SHP77 (cell line): ENCODE results near the gene TTLL11.
"Not testable (repeated sequence)": the region's sequence is repeated elsewhere in the genome, so short reads cannot be mapped to it uniquely, and the experiment has no call there.

Experiments used
- DNase-seq, 2 experiments: peaks; one replicate each; lab custom pipeline; 2025; lab: John Stamatoyannopoulos, UW

TTLL11 gene

DNA sequence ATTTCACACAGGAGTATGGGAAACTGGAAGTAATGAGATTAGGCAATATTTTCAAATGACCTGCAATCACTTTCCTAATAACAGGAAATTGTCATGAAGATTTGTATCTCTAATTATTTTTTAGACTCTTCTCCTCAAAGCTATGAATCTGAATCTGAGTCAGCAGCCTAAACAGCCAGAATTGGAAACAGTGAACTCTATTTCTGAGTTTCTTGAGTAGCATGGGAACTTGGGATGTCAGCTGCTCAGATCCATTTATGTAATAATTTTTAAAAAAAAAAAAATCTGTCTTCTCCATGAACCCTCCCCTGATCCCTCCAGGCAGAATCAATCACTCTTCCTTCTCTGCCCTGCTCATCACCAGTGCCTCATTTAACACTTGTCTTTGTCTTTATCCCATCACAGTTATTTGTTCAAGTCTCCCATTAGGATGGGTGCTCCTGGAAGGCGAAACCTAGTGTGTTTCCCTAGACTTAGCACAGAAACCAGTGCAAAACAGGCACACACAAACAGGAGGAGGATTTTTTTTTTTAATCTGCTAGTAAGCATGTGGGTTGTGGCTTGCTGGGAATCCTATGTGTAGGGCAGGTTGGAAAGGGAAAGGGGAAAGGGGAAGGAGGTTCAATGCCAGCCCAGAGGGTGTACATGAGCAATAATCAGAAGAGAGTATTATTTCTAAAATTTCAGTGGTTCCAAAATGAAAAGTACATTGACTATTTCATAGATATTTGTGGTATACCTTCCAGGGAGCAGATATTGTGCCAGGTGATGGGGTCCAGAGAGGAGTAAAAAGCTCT is 186.8 kb downstream of the TTLL11 start:
- DNase-seq: no peak

DNA sequence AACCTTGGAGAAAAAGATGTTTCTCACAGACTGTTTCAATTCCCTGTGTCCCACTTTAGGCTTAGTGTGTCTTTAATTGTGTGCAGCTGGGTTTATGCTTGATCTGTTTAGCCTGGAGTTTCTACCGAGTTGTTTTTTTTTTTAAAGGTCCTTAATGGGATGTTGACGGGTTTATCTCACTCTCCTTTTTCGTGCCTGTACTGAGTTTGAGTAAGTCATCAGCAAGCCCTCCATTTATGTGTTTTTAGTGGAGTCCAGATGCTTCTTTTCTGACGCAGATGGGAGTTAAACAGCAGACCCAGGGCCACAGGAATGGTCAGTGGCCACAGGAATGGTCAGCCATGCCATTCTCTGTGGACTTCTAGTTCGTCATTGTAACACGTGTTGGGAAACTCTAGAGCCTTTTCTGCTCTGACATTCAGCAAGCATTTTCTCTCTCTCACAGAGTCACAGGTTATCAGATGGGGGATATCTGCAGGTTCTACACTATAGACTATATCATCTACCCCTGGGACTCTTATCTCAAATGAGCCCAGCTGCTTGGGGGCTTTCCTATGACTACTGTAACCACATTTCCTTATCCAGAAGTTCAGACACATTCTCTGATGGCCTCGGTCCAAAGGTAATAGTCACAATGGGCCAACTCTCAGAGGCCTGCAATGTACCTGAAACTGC is 190.5 kb downstream of the TTLL11 start:
- no peak for DNase-seq

DNA sequence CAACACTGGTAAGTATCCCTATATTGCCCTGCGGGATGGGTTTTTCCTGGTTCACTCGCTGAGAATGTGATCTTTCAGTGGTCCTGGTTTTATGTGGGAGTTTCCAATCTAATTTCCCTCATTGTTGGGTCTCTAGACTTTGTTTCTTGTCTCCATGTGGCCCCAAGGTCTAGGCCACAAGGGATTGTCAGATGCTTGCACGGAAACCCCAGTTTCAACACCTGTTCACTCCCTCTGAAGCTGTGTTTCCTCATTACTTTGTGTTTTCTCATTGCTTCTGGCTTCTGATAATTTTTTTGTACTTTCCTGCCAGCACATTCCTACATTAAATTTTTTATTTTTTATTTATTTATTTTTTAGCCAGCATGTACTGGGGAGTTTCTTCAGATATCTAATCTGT is 191.5 kb downstream of the TTLL11 start:
- DNase-seq: no peak

DNA sequence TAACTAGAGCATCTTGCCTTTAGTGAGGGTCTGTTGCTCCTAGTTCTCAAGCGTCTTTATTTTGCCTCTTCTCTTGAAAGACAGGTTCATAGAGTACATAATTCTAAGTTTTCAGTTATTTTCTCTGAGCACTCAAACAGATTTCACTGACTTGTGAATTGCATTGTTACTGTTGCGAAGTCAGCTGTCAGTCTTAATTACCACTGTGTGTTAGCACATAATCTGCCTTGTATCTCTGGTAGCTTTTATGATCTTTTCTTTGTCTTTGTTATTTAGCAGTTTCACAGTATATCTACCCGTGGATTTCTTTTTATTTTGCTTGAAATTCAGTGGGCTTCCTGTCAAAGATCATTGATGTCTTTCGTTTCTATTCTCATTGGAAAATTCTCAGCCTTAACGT is 192.9 kb downstream of the TTLL11 start:
- DNase-seq: no peak

DNA sequence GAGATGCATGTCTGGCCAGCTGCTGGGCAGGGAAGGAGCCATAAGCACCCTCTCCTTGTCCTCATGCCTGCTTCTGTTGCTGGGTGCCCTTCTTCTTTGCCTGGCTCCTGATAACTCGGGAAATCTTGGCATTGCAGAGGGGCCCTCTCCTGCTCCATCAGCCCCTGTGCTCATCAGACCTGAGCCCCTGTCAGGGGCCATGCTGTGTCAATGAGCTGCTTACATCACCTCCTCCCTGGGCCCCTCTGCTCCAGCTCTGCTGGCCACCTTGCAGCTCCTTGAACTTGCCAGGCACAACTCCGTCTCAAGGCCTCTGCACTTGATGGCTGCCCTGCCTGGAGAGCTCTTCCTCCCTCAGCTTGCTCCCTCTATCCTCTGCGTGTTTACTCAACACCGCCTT is 194.3 kb downstream of the TTLL11 start:
- DNase-seq: no peak

DNA sequence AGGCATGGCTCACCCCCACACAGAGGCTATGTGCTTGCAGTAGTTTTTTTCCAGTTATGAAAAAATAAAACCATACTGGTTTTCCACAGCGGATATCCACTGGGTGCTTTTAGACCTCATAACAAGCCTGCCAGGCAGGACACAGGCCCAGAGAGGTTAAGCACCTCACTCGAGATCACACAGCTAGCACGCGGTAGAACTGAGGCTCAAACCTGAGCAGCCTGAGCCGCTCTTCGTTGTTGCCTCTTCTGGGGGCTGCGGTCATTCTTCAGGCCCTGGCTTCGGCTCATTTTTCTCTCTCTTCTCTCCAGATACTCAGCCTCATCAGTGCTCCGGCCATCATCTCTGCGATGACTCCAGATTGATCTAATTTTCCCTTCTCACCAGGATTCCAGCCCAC is 196.0 kb downstream of the TTLL11 start:
- no peak for DNase-seq

DNA sequence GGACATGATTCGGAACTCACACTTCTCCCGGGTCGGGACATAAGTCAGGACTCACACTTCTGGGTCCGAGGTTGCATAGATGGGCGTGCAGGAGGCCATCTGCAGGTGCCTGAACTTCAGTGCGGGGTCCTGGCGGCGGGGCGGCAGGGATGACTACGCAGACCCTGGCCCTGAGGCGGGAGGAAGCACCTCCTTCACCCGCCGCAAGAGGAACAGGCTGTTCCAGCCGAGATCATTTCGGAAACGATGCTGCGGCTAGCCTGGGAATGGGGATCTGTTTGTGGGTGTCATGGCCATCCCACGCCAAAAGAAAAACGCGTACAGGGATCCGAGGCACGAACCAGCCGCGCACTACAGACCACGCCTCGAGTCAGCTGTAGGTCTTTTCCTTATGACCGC is 196.6 kb downstream of the TTLL11 start:
- no peak for DNase-seq

DNA sequence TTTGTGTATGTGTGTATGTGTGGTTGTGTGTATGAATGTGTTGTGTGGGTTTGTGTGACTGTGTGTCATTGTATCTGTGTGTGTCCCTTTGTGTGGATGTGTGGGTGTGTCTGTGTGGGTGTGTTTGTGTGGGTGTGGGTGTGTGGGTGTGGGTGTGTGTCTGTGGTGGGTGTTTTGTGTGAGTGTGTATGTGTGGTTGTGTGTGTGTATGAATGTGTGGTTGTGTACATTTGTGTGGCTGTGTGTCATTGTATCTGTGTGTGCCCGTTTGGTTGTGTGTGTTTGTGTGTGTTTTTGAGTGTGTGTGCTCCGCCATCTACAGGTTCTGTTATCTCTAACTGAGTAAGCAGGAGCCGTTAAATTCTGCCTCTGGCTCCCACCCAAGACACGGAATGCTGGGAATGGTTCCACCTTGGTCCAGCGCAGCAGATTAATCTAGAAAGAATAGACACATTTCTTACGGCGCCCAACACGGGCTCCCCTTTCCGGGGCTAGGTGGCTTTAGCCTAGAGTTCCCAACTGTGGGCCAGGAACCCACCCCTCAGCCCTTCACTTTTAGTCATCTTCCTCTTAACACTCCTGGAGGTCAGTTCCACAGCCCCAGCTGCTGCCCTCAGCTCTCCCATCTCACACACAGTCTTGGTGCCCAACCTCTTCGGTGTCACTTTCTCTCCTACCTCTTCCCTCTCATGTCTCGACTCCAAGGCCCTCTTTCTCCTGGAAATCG is 197.1 kb downstream of the TTLL11 start:
- no peak for DNase-seq

DNA sequence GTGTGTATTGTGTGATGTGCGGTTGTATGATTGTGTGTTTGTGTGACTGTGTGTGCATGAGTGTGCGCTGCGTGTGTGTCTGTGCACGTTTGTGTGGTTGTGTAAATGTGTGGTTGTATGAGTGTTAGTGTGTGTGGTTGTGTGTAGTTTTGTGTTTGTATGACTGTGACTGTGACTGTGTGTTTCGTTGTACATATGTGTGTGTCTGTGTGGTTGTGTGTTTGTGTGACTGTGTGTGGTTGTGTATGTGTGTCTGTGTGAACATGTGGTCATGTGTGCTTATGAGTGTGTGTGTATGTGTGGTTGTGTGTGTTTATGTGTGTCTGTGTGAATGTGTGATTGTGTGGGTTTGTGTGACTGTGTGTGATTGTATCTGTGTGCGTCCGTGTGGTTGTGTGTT is 197.8 kb downstream of the TTLL11 start:
- DNase-seq: no peak

DNA sequence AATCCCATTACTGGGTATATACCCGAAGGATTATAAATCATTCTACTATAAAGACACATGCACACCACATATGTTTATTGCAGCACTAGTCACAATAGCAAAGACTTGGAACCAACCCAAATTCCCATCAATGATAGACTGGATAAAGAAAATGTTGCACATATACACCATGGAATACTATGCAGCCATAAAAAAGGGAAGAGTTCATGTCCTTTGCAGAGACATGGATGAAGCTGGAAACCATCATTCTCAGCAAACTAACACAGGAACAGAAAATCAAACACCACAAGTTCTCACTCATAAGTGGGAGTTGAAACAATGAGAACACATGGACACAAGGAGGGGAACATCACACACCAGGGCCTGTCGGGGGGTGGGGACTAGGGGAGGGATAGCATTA is 198.7 kb downstream of the TTLL11 start:
- not testable (repeated sequence) for DNase-seq

DNA sequence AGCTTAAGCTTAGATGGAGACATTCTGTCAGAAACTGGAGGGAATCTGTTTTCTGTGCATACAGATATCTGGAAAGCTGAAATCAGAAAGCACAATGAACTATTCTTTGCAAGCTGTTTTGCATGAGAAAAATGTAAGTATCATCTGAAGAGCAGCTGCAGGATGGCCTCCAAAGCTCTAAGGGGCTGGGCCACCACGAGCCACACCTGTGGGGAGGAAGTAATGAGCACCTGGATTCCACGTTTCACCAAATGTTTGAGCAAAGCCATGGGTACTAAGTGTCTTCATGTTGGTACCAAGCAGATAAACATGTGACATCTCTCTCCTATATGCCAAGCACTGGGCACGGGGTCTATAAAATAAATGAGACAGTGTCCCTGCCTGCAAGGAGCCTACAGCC is 199.3 kb downstream of the TTLL11 start:
- DNase-seq: no peak

DNA sequence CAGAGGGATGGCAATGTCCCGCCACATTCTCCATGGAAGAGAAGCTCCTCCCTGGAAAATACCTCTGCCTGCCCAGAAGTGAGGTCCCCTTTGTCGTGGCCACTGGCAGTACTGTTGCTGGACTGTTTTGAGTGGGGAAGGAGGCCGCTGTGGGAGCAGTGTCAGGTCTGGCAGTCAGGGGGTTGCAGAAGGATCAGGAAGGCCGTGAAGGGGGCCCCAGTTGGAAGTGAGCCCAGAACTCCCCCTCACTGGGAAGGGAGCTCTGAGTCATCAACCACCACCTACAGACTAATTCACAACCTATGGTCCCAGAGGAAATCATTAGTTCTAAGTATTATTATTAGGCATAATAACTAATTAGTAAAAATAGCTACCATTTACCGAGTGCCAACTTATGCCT is 200.4 kb downstream of the TTLL11 start:
- DNase-seq: no peak

DNA sequence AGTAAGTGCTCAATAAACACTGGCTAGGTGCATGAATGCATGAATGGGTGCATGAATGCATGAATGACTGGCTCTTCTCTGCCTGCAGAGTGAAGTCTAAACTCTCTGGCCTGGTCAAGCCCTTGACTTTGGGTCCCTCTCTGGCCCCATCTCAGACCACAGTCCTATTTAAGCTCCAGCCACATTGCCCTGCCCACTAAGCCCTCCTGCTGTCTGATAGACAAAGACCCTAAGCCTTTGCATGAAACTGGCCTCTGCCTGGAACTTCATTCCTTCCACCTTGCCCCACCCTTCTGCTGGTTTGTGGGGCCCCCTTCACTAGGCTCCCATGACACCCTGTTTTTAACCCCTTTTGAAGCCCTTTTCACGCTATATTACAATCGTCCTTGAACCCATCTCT is 202.4 kb downstream of the TTLL11 start:
- DNase-seq: no peak

DNA sequence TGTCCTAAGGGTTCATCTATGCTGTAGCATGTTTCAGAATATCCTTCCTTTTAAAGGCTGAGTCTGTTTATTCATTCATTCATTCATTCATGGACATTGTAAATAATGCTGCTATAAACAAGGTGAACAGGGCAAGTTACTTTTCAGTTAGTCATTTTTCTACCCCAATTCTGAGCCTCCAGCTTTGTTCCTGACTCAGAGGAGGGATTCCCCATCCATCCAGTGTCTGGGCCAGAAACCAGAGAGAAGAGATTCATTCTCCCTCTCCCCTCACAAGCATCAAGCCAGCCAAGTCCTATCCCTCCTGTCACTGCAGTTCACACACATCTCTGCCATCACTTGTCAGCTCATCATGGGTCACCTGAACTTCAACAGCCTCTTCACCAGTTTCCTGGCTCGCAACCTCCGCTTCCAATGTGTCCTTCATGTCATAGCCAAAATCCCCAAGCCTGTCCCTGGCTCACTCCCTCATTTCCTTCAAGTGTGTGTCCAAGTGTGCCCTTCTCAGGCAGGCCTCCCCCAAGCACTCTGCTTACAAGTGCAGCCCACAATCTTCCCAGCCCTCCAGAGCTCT is 203.0 kb downstream of the TTLL11 start:
- no peak for DNase-seq

DNA sequence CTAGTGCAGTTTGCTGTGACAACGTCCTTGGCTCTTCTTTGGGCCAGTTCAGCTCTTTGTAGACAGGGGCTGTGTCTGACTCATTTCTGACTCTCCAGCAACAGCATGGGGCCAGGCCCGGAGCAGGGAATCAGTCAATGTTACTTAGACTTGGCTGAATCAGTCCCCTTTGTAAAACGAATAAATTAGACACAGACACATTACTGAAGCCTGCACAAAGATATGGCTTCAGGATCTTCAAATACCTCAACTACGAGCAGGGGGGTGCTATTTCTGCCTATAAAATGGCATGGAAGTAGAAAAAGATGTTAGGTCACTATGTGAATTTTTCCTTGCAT is 204.7 kb downstream of the TTLL11 start:
- DNase-seq: no peak

DNA sequence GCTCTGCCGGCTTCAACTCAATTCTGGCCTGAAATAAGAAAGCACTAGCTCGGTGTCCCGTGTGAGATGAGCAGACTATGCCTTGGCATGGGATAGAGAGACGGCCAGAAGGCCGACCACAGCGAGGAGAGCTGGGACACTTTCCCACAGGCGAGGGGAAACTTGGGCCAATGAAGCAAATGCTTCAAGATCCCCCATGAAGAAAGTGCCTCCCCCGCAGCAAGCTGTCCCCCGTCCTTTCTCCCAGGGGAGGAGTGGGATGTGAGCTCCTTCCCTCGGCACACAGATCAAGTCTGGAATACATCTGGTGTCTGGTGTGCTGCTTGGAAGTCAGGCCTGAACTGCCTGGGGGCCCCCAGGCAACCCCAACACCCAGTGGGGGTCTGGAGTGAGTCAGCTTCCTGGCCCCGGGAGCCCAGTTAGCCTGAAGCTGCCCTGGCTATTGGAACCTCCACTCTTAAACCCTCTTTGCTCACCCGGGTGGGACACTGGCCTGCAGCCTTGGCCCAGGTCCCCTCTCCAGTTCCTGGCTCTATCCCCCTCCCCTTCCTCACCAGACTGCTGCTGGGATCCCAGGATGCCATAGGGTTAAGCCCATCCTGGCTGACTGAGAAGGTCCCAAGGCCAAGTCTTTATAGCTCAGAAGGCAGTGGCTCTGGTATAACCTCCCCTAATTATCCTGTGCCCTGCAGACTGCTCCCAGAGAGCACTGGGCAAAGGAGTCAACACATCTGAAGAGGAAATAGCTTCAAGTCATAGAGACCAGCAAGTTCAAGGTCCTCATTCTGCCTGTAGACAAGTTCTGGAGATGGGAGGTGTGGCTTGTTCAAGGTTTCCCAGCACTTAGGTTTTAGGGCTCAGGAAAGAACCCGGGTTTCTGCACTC is 205.3 kb downstream of the TTLL11 start:
- no peak for DNase-seq

DNA sequence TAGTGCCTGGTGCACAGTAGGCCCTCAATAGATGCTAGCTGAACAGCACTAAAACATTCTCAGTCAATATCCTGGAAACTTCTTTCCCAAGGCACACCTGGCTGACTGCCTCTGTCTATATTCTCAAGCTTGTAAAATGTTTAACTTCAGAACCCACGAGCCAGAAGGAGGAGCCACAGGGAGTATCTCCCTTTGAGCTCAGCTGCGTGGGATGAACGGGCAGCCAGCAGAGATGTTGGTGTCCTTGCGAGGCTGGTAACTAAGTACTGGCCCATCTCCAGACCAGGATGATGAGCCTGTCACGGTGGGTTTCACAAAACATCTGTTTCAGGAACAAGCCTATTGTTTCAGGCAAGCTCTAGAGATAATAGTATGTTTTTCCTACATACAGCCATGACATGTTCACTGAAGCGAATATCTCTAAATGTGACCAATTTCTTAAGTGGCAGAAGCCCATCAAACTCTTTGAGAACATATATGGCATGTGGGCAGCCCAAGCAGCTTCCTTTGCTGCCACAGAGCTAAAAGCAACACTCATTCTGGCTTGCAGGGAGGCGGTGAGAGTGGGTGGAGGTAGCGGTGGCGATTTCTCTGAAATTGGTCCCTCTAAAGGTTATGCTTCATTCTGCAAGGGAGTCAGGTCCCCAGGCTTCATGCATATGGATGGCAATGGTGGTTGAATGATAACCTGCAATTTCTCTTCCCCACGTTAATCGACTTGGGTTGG is 206.2 kb downstream of the TTLL11 start:
- no peak for DNase-seq

DNA sequence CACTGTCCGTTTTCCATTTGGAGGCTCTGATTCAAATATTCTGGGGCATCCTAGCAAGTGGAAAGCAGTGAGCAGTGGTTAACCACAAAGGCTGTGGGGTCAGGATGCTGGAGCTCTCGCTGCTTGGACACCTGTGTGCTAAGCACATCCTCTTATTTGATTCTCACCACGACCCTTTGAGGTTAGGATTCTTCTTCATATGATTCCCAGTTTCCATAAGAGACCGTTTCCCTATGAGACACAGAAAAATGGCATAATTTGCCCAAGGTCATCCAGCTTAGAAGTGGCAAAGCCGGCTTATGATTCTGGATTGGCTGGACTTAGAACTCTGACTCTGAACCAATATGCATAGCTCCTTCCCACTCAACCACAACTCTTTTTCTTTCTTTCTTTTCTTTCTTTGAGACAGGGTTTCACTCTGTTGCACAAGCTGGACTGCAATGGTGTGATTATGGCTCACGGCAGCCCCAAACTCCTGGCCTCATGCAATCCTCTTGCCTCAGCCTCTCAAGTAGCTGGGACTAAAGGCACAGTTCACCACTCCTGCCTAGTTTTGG is 207.7 kb downstream of the TTLL11 start:
- no peak for DNase-seq

DNA sequence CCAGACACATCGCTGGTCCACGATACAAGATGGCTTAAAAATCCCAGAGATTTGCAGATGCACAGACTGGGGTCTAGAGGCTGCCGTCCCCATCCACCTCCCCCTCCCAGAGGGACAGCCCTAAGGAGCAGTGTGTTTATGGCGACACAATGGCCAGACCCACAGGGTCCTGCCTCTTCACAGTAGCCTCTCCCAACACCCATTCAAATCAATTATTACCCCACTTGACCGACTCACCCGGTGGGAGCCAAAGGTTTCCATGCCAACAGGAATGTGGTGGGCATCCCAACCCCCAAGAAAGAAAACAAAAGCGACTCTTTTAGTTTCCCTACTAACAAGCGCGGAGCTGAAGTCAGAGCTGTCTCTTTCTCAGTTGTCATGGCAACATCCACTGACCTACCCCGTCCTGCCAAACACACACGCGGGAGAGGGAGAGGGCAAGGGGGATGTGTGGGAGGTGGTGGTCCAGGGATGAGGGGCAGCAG is 209.0 kb downstream of the TTLL11 start:
- no peak for DNase-seq

DNA sequence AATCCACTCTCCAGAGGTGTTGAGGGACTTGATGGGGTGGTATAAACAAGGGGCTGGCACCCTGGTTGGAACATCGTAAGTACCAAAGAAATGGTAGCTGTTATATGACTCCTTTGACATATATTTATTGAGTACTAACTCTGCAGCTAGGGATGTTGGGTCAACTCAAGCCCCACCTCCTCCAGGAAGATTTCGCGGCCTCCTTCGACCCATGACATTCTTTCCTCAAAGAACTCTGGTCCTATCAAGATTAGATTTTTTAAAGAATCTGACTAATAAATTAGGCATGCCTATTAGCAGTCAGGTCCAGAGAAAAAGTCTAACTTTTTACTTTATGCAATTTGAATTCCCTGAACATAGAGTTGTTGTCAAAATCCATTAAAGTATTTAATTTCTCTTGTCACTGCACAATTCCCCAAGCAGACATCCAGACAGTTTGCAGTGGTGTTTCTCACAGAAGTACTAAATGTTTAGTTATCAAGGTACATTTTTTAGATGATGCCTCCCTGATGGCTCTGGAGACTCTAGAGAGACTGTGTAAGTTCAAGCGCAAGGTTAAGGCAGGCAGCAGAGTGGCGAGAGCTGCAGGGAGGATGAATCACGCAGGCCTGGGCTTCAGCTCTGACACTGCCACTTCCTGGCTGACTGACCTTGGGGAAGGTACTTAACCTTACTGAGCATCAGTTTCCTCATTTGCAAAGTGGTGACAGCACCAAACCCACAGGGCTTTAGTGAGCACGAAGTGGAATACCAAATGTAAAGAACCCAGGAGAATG is 209.6 kb downstream of the TTLL11 start:
- no peak for DNase-seq
